ENCODE measurements around the gene FAM229B.
"Not testable (repeated sequence)": the region's sequence is repeated elsewhere in the genome, so short reads cannot be mapped to it uniquely, and the experiment has no call there.

GRCh38 chr6:112106026-112106425, 18.6 kb downstream of the FAM229B start:
- not testable (repeated sequence) for TF ChIP-seq RFX5 (IDR thresholded peaks at IDR 0.05; ENCODE audit: borderline replicate concordance, low read depth, low read length); YY1 (IDR thresholded peaks at IDR 0.05; ENCODE audit: low read depth, low read length); KDM1A (IDR thresholded peaks at IDR 0.05; ENCODE audit: borderline replicate concordance, low read length); CTCF (IDR thresholded peaks at IDR 0.05; ENCODE audit: control extremely low read depth in 1 of 3, insufficient read depth in 1 of 3, low read depth in 1 of 3, low read length in 3 of 3); POLR2AphosphoS5 (IDR thresholded peaks at IDR 0.05; ENCODE audit: low read depth, low read length)

Measured in H1 (cell line).